Left lung (tissue), 10 donors: ENCODE data around the gene CAPZA2. TPM values are rescaled to one million over a fixed set of nuclear protein-coding genes. Genes with fewer than 3 reads are reported as not detected.

Source experiments
- ATAC-seq: fragments of 200-7000 bp; cut with Tn5 transposase; one replicate; pipeline ENCODE4 v1.9.1; 2020; ENCODE audit warnings: moderate library complexity
- DNase-seq, 4 donors: peaks; one replicate each; pipeline ENCODE4 v3.0.0-alpha.2; 2013 to 2020
- H3K27ac ChIP-seq, 2 donors: fragments of 200-600 bp; sonication (generic) in 1 of 2; one replicate each; pipeline versions ENCODE4 v1.5.0 to v1.8.0; 2020 to 2021
- H3K27me3 ChIP-seq, 2 donors: fragments of 200-600 bp; sonication (generic) in 1 of 2; one replicate each; pipeline versions ENCODE4 v1.5.0 to v1.8.0; 2020 to 2021
- H3K36me3 ChIP-seq, 2 donors: fragments of 200-600 bp; sonication (generic) in 1 of 2; one replicate each; pipeline versions ENCODE4 v1.5.0 to v1.8.0; 2020 to 2021
- H3K4me1 ChIP-seq, 2 donors: fragments of 200-600 bp; one replicate each; pipeline ENCODE4 v1.8.0; 2021
- H3K4me3 ChIP-seq, 2 donors: fragments of 200-600 bp; sonication (generic) in 1 of 2; one replicate each; pipeline versions ENCODE4 v1.5.0 to v1.8.0; 2020 to 2021; ENCODE audit warnings: mild to moderate bottlenecking in 1 of 2
- H3K9me3 ChIP-seq, 2 donors: fragments of 200-600 bp; sonication (generic) in 1 of 2; one replicate each; pipeline versions ENCODE4 v1.5.0 to v1.8.0; 2020 to 2021
- intact Hi-C, 2 donors: fragments of 100-400 bp; cut with DNase I; formaldehyde crosslinking; loops; one replicate each; pipeline versions ENCODE4 v1.11.2 to v1.14.2; 2022
- polyA plus RNA-seq, 6 donors: library from polyadenylated mRNA; unstranded; fragments of 120-200 nt; gene quantifications; one replicate each; pipeline ENCODE4 v1.2.1, GENCODE V29; 2013; ENCODE audit not compliant: insufficient read length in 6 of 6
- total RNA-seq, 2 donors: library from RNA; stranded (reverse); fragmentation: NEBNext Ultra II Directional; extraction: Animal tissue kit (Norgen Biotek cat#: 25700); gene quantifications; one replicate each; pipeline ENCODE4 v1.2.1, GENCODE V29; 2021
- TF ChIP-seq, protein P1 (sequence below), 2 donors: fragments of 200-600 bp; sonication (generic) in 1 of 2; IDR thresholded peaks; one replicate each; pipeline versions ENCODE4 v1.5.0 to v1.8.0; 2021; ENCODE audit warnings: antibody characterized with exemption in 2 of 2
- donor health status: DM: no; HTN: yes; CAD: no.
- donor health status: DM: no; HTN: no; CAD: no.

CAPZA2 gene
- total and polyA plus RNA-seq, 8 donors: 129 to 286 (median 155) TPM

DNA sequence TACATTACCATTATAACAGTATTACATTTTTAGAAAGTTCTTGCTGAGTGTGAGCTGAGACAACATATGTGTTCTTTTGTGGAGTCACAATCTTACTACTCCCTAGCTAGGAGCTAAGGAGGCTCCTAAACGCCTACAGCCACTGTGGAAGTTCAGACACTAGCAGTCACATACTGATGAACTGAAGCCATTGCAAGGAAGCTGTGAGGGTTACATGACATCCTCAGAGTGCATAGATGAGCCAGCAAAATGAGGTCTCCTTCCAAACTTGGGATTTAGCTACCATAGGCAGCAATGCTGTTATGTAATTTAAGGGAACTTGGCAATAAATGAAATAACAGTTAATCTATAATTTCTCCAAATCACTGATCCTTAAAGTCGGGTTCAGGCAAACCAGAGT lies 80.1 kb downstream of the CAPZA2 start:
- no peak overlapping the region for H3K27ac ChIP-seq
- TF ChIP-seq, protein P1, sequence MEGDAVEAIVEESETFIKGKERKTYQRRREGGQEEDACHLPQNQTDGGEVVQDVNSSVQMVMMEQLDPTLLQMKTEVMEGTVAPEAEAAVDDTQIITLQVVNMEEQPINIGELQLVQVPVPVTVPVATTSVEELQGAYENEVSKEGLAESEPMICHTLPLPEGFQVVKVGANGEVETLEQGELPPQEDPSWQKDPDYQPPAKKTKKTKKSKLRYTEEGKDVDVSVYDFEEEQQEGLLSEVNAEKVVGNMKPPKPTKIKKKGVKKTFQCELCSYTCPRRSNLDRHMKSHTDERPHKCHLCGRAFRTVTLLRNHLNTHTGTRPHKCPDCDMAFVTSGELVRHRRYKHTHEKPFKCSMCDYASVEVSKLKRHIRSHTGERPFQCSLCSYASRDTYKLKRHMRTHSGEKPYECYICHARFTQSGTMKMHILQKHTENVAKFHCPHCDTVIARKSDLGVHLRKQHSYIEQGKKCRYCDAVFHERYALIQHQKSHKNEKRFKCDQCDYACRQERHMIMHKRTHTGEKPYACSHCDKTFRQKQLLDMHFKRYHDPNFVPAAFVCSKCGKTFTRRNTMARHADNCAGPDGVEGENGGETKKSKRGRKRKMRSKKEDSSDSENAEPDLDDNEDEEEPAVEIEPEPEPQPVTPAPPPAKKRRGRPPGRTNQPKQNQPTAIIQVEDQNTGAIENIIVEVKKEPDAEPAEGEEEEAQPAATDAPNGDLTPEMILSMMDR (IDR thresholded peaks at IDR 0.05): no peak
- H3K9me3 ChIP-seq: no peaks in the 10 kb centered on the region
- intact Hi-C loops: no loop called here
- DNase-seq: peak in 1 of 4 donors; percentile 39
- no peaks in the 10 kb centered on the region for H3K36me3 ChIP-seq
- ATAC-seq: no peak
- no peaks in the 10 kb centered on the region for H3K4me1 ChIP-seq
- H3K27me3 ChIP-seq: no peaks in the 10 kb centered on the region
- no peak overlapping the region for H3K4me3 ChIP-seq

DNA sequence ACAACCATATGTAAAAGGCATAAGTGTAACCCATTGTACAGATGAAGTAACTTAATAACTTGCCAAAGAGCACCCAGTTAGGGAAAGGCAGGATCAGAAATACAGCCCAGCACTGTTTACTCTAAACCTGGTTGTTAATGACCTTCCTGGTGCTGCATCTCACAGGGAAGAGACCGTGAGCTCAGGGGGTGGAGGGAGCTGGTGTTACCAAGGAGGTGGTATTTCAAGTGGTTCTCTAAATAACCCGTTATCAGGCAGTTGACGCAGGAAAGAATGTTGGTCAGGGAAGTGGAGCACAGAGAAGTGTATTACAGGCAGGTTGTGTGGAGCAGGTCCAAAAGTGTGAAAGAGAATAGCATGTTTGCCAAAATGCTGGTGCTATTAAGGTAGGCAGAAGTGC lies 86.5 kb downstream of the CAPZA2 start:
- Histone ChIP-seq H3K4me3 (no peak overlapping the region), H3K27ac (peak overlapping the region in 1 of 2 donors; percentile 36), H3K36me3 (no peaks in the 10 kb centered on the region), H3K27me3 (no peaks in the 10 kb centered on the region), H3K9me3 (no peaks in the 10 kb centered on the region), H3K4me1 (peaks cover 0 to 14% of the 10 kb centered on the region in 2 donors)
- intact Hi-C loops: no loop called here
- TF ChIP-seq, protein P1 (IDR thresholded peaks at IDR 0.05): no peak
- ATAC-seq (peak; percentile 83), DNase-seq (peak in 2 of 4 donors; percentile 70 to 72)

DNA sequence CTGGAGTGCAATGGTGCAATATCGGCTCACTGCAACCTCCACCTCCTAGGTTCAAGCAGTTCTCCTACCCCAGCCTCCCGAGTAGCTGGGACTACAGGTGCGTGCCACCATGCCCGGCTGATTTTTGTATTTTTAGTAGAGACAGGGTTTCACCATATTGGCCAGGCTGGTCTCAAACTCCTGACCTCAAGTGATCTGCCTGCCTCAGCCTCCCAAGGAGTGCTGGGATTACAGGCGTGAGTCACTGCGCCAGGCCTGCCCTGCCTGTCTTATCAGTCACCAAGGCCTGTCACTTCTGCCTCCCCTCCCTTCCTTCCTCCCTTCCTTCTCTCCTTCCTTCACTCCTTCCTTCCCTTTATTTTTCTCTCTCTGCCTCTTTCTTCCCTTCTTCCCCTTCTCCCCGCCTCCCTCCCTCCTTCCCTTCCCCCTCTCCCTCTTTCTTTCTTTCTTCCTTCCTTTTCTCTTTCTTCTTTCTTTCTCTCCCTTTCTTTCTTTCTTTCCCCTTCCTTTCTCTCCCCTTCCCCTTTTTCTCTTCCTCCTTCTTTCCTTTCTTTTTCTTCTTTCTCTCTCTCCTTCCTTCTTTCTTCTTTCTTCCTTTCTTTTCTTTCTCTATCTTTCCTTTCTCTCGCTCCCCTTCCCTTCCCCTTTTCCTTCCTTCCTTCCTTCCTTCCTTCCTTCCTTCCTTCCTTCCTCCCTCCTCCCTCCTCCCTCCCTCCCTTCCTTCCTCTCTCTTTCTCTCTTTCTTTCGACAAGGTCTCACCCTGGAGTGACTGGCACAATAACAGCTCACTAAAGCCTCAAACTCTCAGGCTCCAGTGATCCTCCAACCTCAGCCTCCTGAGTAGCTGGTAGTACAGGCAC lies 87.8 kb downstream of the CAPZA2 start:
- ATAC-seq: no peak
- Histone ChIP-seq H3K27ac (peak overlapping the region; percentile 19 to 20), H3K9me3 (no peaks in the 10 kb centered on the region)

DNA sequence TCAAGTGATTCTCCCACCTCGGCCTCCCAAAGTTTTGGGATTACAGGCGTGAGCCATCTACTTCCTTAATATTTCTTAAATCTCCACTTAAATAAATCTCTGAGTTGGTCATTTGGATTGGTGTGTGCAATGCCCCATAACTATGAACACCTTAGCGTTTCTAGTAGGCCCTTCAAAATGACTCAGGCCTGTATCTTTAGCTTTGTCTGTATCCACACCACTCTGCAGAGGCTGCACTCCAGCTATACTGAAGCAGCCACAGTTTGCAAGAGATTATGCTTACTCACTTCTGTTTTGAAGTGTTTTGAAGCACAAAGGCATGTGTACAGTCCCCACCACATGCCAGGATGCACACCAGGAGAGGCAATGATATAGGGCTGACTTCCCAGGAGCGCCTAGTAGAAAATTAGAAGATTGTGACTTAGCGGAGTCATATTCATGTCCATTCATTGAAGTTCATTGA lies 88.5 kb downstream of the CAPZA2 start:
- H3K4me3 ChIP-seq: no peak overlapping the region
- no peaks in the 10 kb centered on the region for H3K9me3 ChIP-seq
- TF ChIP-seq, protein P1 (IDR thresholded peaks at IDR 0.05): no peak
- no peaks in the 10 kb centered on the region for H3K27me3 ChIP-seq
- ATAC-seq (peak; percentile 34), DNase-seq (peak in 1 of 4 donors; percentile 32)
- peak overlapping the region; percentile 19 to 20 for H3K27ac ChIP-seq
- intact Hi-C loops: no loop called here
- H3K36me3 ChIP-seq: no peaks in the 10 kb centered on the region
- H3K4me1 ChIP-seq: peaks cover 14 to 31% of the 10 kb centered on the region in 2 donors

More for the DNA sequence above, 87.8 kb downstream of the CAPZA2 start:
- DNase-seq: no peak
- TF ChIP-seq, protein P1 (IDR thresholded peaks at IDR 0.05): no peak
- Histone ChIP-seq H3K4me1 (peaks cover 6 to 23% of the 10 kb centered on the region in 2 donors), H3K27me3 (no peaks in the 10 kb centered on the region), H3K36me3 (no peaks in the 10 kb centered on the region), H3K4me3 (no peak overlapping the region)
- intact Hi-C loops: no loop called here
